Peyer's patch (tissue), 4 donors: Measurements from ENCODE around the gene SLC34A1. TPM values are rescaled to one million over a fixed set of nuclear protein-coding genes. Genes with fewer than 3 reads are reported as not detected.
A peak's percentile ranks its signal among the peaks of the same experiment; 100 is the strongest.

Source experiments
- DNase-seq, 3 donors: peaks; one replicate each; pipeline ENCODE4 v3.0.0-alpha.2; 2017 to 2019
- H3K27ac ChIP-seq, 4 donors: fragments of 200-600 bp; sonication (generic); one replicate each; pipeline ENCODE4 v1.5.1; 2016 to 2019
- H3K27me3 ChIP-seq, 2 donors: fragments of 200-600 bp; sonication (generic); one replicate each; pipeline ENCODE4 v1.5.1; 2019
- H3K36me3 ChIP-seq, 3 donors: fragments of 200-600 bp; sonication (generic); one replicate each; pipeline ENCODE4 v1.5.1; 2016 to 2019
- H3K4me1 ChIP-seq, 4 donors: fragments of 200-600 bp; sonication (generic); one replicate each; pipeline ENCODE4 v1.5.1; 2016 to 2019
- H3K4me3 ChIP-seq, 4 donors: fragments of 200-600 bp; sonication (generic); 1 replicate in 3 of 4; 2 replicates in 1 of 4; pipeline ENCODE4 v1.5.1; 2016 to 2019; ENCODE audit warnings: mild to moderate bottlenecking in 1 of 4
- H3K9me3 ChIP-seq, 4 donors: fragments of 200-600 bp; sonication (generic); one replicate each; pipeline ENCODE4 v1.5.1; 2016 to 2019; ENCODE audit warnings: mild to moderate bottlenecking in 1 of 4
- POLR2A ChIP-seq, 2 donors: fragments of 450-650 bp; IDR thresholded peaks; one replicate each; pipeline ENCODE4 v1.5.1; 2017; ENCODE audit warnings: antibody characterized with exemption in 2 of 2, mild to moderate bottlenecking in 2 of 2, moderate library complexity in 2 of 2
- total RNA-seq, 4 donors: library from RNA; depleted of rRNA; stranded (reverse); fragments of >200 nt; gene quantifications; one replicate each; pipeline ENCODE4 v1.1.0, GENCODE V29; 2016
- TF ChIP-seq, protein P1 (sequence below), 6 experiments: fragments of 450-650 bp in 4 of 6; fragments of 200-600 bp in 2 of 6; sonication (generic) in 1 of 6; IDR thresholded peaks; one replicate each; pipeline ENCODE4 v1.5.1; 2017 to 2019; ENCODE audit warnings: antibody characterized with exemption in 6 of 6, mild to moderate bottlenecking in 3 of 6, moderate library complexity in 1 of 6

The SLC34A1 gene
- total RNA-seq, 4 donors from 2014 or later = 0.35 TPM; not detected in 3

DNA sequence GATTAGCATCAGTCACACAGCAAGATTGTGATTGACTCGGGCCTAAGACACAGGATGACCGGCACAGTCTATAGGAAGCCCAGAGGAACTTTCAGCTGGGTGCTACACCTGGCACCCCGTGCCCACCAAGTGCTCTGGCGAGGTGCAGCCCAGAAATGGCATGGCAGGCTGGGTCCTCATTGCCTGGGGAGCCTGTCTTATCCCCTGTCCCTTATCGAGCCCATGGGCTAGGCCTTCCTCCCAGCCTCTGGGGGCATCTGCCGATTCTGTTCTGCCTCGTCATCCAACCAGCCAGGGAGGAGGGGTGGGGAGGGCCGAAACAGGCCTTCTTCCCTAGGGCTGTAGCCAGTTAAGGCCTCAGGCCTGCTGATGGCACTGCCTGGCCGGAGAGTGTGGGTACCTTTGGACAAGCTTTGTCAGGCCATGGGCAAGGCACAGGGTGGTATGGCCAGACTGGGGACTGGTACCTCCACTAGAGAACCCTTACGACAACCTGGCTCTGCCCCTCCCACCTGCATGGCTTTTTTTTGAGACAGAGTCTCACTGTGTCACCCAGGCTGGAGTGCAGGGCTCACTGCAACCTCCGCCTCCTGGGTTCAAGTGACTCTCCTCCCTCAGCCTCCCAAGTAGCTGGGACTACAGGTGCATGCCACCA lies 43.8 kb downstream of the SLC34A1 start:
- H3K4me3 ChIP-seq = peak overlapping the region; percentile 74 to 93 (median 90)
- peak in 1 of 3 donors; percentile 50 for DNase-seq
- H3K4me1 ChIP-seq = peaks cover 0 to 57% (median 46%) of the 10 kb centered on the region in 4 donors
- H3K27me3 ChIP-seq = no peaks in the 10 kb centered on the region
- H3K36me3 ChIP-seq = peaks cover 0 to 28% (median 0%) of the 10 kb centered on the region in 3 donors
- peak overlapping the region; percentile 92 to 98 (median 94) for H3K27ac ChIP-seq
- TF ChIP-seq, protein P1, sequence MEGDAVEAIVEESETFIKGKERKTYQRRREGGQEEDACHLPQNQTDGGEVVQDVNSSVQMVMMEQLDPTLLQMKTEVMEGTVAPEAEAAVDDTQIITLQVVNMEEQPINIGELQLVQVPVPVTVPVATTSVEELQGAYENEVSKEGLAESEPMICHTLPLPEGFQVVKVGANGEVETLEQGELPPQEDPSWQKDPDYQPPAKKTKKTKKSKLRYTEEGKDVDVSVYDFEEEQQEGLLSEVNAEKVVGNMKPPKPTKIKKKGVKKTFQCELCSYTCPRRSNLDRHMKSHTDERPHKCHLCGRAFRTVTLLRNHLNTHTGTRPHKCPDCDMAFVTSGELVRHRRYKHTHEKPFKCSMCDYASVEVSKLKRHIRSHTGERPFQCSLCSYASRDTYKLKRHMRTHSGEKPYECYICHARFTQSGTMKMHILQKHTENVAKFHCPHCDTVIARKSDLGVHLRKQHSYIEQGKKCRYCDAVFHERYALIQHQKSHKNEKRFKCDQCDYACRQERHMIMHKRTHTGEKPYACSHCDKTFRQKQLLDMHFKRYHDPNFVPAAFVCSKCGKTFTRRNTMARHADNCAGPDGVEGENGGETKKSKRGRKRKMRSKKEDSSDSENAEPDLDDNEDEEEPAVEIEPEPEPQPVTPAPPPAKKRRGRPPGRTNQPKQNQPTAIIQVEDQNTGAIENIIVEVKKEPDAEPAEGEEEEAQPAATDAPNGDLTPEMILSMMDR (IDR thresholded peaks at IDR 0.05) = no peak
- TF ChIP-seq POLR2A (IDR thresholded peaks at IDR 0.05) = no peak
- no peaks in the 10 kb centered on the region for H3K9me3 ChIP-seq

DNA sequence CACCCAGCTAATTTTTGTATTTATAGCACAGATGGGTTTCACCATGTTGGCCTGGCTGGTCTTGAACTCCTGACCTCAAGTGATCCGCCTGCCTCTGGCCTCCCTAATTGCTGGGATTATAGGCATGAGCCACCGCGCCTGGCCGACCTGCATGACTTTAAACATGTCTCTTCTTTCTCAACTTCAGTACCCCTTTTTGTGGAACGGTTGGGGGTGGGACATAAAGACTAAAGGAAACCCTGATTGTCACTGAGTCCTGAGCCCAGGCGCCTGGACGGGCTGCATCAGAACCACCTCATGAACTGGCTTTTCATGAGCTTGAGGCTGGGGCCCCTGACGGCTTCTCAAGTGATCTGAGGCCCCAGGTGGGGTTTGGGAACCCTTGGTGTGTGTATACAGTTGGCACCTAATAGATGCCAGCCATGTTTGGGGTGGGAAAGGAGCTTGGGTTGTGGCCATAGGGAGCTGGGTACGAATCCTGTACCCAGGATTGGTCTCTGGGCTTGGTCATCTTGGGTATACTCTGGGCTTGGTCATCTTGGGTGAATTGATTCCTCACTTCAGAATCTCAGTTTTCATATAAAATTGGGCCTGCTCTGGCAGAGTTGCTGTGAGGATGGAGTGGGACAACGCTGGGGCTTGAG lies 44.5 kb downstream of the SLC34A1 start:
- DNase-seq = no peak
- Histone ChIP-seq H3K4me1 (peaks cover 0 to 64% (median 46%) of the 10 kb centered on the region in 4 donors), H3K9me3 (no peaks in the 10 kb centered on the region), H3K27ac (peak overlapping the region; percentile 92 to 98 (median 94)), H3K4me3 (peak overlapping the region in 3 of 4 donors; percentile 9 to 92 (median 74)), H3K27me3 (no peaks in the 10 kb centered on the region), H3K36me3 (peaks cover 0 to 35% (median 0%) of the 10 kb centered on the region in 3 donors)
- TF ChIP-seq, protein P1 (IDR thresholded peaks at IDR 0.05) = no peak
- TF ChIP-seq POLR2A (IDR thresholded peaks at IDR 0.05) = no peak

- no peak for TF ChIP-seq POLR2A (IDR thresholded peaks at IDR 0.05)
- TF ChIP-seq, protein P1 (IDR thresholded peaks at IDR 0.05) = no peak
- Histone ChIP-seq H3K9me3 (no peaks in the 10 kb centered on the region), H3K27ac (peak overlapping the region; percentile 50 to 98 (median 94)), H3K27me3 (no peaks in the 10 kb centered on the region), H3K4me1 (peaks cover 0 to 69% (median 46%) of the 10 kb centered on the region in 4 donors), H3K4me3 (peak overlapping the region in 3 of 4 donors; percentile 9 to 92 (median 74)), H3K36me3 (peaks cover 0 to 42% (median 0%) of the 10 kb centered on the region in 3 donors)
- peak; percentile 55 to 93 (median 91) for DNase-seq
Measured at GRCh38 chr5:177429248-177430040, 45.2 kb downstream of the SLC34A1 start.

DNA sequence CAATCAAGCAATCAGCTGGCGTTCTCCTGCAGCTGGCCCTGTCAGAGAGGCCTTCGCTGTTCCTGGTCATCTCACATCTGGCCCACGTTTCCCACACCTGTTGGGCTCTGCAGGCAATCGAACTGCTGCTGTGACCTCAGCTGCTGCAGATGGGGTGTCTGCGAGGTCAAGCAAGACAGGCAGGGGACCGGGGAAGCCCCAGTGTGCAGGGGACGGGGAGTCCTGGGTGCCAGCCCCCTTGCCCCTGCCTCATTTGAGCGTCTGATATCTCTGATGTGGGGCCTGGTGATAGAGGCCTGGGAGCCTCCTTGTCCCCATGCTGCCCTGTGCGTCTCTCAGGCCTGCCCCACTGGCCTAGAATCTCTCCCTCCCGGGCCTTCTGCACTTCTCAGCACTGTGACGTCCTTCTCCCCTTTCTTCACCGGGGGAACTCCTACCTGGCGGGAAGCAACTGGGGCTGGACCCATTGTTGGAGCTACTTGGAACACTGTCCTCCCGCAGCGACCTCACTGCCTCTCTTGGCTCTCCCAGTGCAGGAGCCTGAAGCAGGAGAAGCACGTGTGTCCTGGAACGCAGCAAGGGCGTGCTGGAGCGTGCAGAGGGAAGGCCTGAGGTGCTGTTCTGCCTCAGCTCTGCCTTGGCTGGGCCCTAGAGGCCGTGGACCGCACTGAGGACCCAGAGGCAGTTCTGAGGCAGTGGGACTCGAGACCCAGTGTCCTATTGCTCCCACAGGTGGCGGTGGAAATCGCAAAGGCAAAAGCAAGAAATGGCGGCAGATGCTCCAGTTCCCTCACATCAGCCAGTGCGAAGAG lies 46.1 kb downstream of the SLC34A1 start:
- H3K27ac ChIP-seq = peak overlapping the region; percentile 8 to 94 (median 68)
- TF ChIP-seq, protein P1 (IDR thresholded peaks at IDR 0.05) = no peak
- no peak for TF ChIP-seq POLR2A (IDR thresholded peaks at IDR 0.05)
- peak in 2 of 3 donors; percentile 43 to 69 for DNase-seq
- H3K36me3 ChIP-seq = peaks cover 0 to 51% (median 0%) of the 10 kb centered on the region in 3 donors
- no peaks in the 10 kb centered on the region for H3K27me3 ChIP-seq
- no peaks in the 10 kb centered on the region for H3K9me3 ChIP-seq
- H3K4me1 ChIP-seq = peaks cover 0 to 67% (median 43%) of the 10 kb centered on the region in 4 donors
- H3K4me3 ChIP-seq = peak overlapping the region in 1 of 4 donors; percentile 74

- Histone ChIP-seq H3K27ac (peak overlapping the region; percentile 40 to 94 (median 68)), H3K9me3 (no peaks in the 10 kb centered on the region), H3K4me3 (peak overlapping the region in 1 of 4 donors; percentile 18), H3K27me3 (no peaks in the 10 kb centered on the region), H3K4me1 (peaks cover 0 to 63% (median 40%) of the 10 kb centered on the region in 4 donors), H3K36me3 (peaks cover 0 to 57% (median 0%) of the 10 kb centered on the region in 3 donors)
- no peak for TF ChIP-seq POLR2A (IDR thresholded peaks at IDR 0.05)
- TF ChIP-seq, protein P1 (IDR thresholded peaks at IDR 0.05) = no peak
- DNase-seq = peak in 1 of 3 donors; percentile 49
Measured at GRCh38 chr5:177430972-177431316, 46.7 kb downstream of the SLC34A1 start.
